ENCODE data around the gene KCTD20. TPM values are rescaled to one million over a fixed set of nuclear protein-coding genes. Genes with fewer than 3 reads are reported as not detected.

The KCTD20 gene
- total RNA-seq, 4 donors from 2014 or later: 47.3 to 78.2 (median 63.0) TPM

GRCh38 chr6:36515844-36516243, 73.0 kb downstream of the KCTD20 start:
- intact Hi-C loops (cut with DNase I): no loop called here
- Histone ChIP-seq H3K9me3 (no peaks in the 10 kb centered on the region), H3K27ac (replicated peaks in 1 of 4) (no peak overlapping the region), H3K36me3 (peaks cover 18 to 95% (median 71%) of the 10 kb centered on the region in 4 donors), H3K4me3 (no peak overlapping the region), H3K27me3 (no peaks in the 10 kb centered on the region), H3K4me1 (peaks cover 0 to 3% (median 0%) of the 10 kb centered on the region in 4 donors)
- no peak for DNase-seq (ENCODE audit: extremely low spot score)
- WGBS: 92% methylated on average over 3 of the region's 3 CpGs
- TF ChIP-seq EP300 (IDR thresholded peaks at IDR 0.05): no peak
- no peak for TF ChIP-seq POLR2A (IDR thresholded peaks at IDR 0.05; ENCODE audit: low read depth)
- TF ChIP-seq, protein P1, sequence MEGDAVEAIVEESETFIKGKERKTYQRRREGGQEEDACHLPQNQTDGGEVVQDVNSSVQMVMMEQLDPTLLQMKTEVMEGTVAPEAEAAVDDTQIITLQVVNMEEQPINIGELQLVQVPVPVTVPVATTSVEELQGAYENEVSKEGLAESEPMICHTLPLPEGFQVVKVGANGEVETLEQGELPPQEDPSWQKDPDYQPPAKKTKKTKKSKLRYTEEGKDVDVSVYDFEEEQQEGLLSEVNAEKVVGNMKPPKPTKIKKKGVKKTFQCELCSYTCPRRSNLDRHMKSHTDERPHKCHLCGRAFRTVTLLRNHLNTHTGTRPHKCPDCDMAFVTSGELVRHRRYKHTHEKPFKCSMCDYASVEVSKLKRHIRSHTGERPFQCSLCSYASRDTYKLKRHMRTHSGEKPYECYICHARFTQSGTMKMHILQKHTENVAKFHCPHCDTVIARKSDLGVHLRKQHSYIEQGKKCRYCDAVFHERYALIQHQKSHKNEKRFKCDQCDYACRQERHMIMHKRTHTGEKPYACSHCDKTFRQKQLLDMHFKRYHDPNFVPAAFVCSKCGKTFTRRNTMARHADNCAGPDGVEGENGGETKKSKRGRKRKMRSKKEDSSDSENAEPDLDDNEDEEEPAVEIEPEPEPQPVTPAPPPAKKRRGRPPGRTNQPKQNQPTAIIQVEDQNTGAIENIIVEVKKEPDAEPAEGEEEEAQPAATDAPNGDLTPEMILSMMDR (IDR thresholded peaks at IDR 0.05): no peak
- TF ChIP-seq POLR2AphosphoS5 (IDR thresholded peaks at IDR 0.05): no peak

DNA sequence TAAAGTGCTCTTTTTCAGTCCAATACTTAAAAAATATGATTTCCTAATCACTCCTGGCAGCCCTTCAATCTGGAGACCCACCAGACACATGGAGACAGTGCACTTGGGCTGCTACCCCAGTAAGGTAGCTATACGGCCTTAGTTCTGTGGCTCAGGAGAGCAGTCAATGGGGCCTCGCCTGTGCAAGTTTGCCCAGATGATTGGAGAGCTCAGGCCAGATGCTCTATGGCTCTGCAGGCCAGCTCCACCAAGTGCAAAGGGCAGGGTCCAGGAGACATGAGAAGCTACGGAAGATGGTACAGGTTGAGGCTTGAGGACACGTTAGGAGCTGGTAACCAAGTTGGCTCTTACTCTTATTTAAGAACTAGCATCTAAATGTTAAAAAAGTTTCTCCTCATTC, 73.8 kb downstream of the KCTD20 start:
- peaks cover 22 to 95% (median 72%) of the 10 kb centered on the region in 4 donors for H3K36me3 ChIP-seq
- H3K27me3 ChIP-seq: no peaks in the 10 kb centered on the region
- H3K4me3 ChIP-seq: no peak overlapping the region
- TF ChIP-seq, protein P1 (IDR thresholded peaks at IDR 0.05): no peak
- no peak for TF ChIP-seq POLR2AphosphoS5 (IDR thresholded peaks at IDR 0.05)
- no peak for TF ChIP-seq POLR2A (IDR thresholded peaks at IDR 0.05; ENCODE audit: low read depth)
- TF ChIP-seq EP300 (IDR thresholded peaks at IDR 0.05): no peak
- H3K9me3 ChIP-seq: no peaks in the 10 kb centered on the region
- peak overlapping the region in 1 of 4 donors; percentile 30 for H3K27ac ChIP-seq (replicated peaks in 1 of 4)
- WGBS: 95% methylated on average over 3 of the region's 4 CpGs
- H3K4me1 ChIP-seq: peaks cover 0 to 3% (median 0%) of the 10 kb centered on the region in 4 donors
- DNase-seq (ENCODE audit: extremely low spot score): no peak
- intact Hi-C loops (cut with DNase I): no loop called here

- intact Hi-C loops (cut with DNase I): no loop called here
- Histone ChIP-seq H3K4me3 (no peak overlapping the region), H3K27me3 (no peaks in the 10 kb centered on the region), H3K27ac (replicated peaks in 1 of 4) (peak overlapping the region in 1 of 4 donors; percentile 30), H3K4me1 (peaks cover 0 to 3% (median 0%) of the 10 kb centered on the region in 4 donors), H3K9me3 (no peaks in the 10 kb centered on the region), H3K36me3 (peaks cover 23 to 95% (median 72%) of the 10 kb centered on the region in 4 donors)
- DNase-seq (ENCODE audit: extremely low spot score): no peak
- TF ChIP-seq EP300 (IDR thresholded peaks at IDR 0.05) (no peak), POLR2AphosphoS5 (IDR thresholded peaks at IDR 0.05) (no peak), POLR2A (IDR thresholded peaks at IDR 0.05; ENCODE audit: low read depth) (no peak)
- TF ChIP-seq, protein P1 (IDR thresholded peaks at IDR 0.05): no peak
Measured at GRCh38 chr6:36516988-36517387, 74.2 kb downstream of the KCTD20 start.

- H3K9me3 ChIP-seq: no peaks in the 10 kb centered on the region
- H3K4me3 ChIP-seq: no peak overlapping the region
- H3K36me3 ChIP-seq: peaks cover 25 to 95% (median 72%) of the 10 kb centered on the region in 4 donors
- no peak overlapping the region for H3K27ac ChIP-seq (replicated peaks in 1 of 4)
- no peaks in the 10 kb centered on the region for H3K27me3 ChIP-seq
- H3K4me1 ChIP-seq: peaks cover 0 to 3% (median 0%) of the 10 kb centered on the region in 4 donors
- TF ChIP-seq EP300 (IDR thresholded peaks at IDR 0.05) (no peak), POLR2A (IDR thresholded peaks at IDR 0.05; ENCODE audit: low read depth) (no peak), POLR2AphosphoS5 (IDR thresholded peaks at IDR 0.05) (no peak)
- TF ChIP-seq, protein P1 (IDR thresholded peaks at IDR 0.05): no peak
- DNase-seq (ENCODE audit: extremely low spot score): no peak
- WGBS: 88% methylated on average over 2 of the region's 2 CpGs
- intact Hi-C loops (cut with DNase I): no loop called here
Measured at GRCh38 chr6:36517408-36517807, 74.6 kb downstream of the KCTD20 start.

- Histone ChIP-seq H3K36me3 (peaks cover 39 to 94% (median 75%) of the 10 kb centered on the region in 4 donors), H3K9me3 (no peaks in the 10 kb centered on the region), H3K27me3 (no peaks in the 10 kb centered on the region), H3K4me3 (no peak overlapping the region), H3K27ac (replicated peaks in 1 of 4) (no peak overlapping the region), H3K4me1 (peaks cover 0 to 3% (median 0%) of the 10 kb centered on the region in 4 donors)
- TF ChIP-seq POLR2AphosphoS5 (IDR thresholded peaks at IDR 0.05): no peak
- TF ChIP-seq EP300 (IDR thresholded peaks at IDR 0.05): no peak
- TF ChIP-seq POLR2A (IDR thresholded peaks at IDR 0.05; ENCODE audit: low read depth): no peak
- TF ChIP-seq, protein P1 (IDR thresholded peaks at IDR 0.05): no peak
- DNase-seq (ENCODE audit: extremely low spot score): no peak
- intact Hi-C loops (cut with DNase I): no loop called here
Measured at GRCh38 chr6:36519352-36519751, 76.6 kb downstream of the KCTD20 start.
